ENCODE data around the gene TPSB2. TPM values are rescaled to one million over a fixed set of nuclear protein-coding genes. Genes with fewer than 3 reads are reported as not detected.

TPSB2 gene
- polyA plus RNA-seq, 2 donors, result 5.7 to 37.8 TPM

DNA sequence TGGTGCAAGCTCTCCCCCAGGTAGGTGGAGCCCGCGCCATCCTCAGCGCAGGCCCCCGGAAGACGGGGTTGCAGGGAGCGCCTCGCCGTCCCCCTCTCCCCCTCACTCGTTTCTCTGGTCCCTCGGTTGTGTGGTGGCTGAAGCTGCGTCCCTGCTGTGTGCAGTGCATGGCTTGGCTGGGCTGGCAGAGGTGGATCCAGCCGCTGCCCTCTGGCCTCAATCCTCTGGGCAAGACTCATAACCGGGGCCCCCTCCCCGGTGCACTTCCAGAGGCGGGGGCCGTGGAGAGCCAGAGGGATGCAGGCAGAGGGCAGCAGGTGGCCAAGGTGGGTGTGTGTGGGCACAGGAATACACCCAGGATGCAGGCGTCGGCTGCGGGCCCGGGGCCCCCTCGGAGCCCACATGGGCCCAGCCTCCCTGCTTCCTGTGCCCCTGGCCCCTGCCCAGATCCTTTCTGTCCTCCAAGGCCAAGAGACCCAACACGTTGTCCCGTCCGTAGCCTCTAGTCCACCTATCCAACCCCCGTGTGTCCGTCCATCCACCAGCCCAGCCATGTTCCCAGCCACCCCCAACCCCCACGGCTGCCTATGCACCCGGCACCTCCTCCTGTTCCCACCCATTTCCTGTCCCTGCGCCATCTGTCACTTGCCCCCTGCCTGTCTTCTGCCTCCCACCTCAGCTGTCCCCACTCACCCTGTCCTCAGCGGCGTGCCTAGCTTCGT is 14.2 kb downstream of the TPSB2 start:
- H3K4me3 ChIP-seq (ENCODE audit: low read depth in 1 of 2, low read length in 2 of 2), result no peak overlapping the region
- no peaks in the 10 kb centered on the region for H3K9me3 ChIP-seq (ENCODE audit: control insufficient read depth in 2 of 2, insufficient read depth in 1 of 2, low read depth in 1 of 2, low read length in 1 of 2)
- no peak overlapping the region for H3K27ac ChIP-seq (ENCODE audit: low read depth in 2 of 2, low read length in 1 of 2)
- H3K27me3 ChIP-seq (ENCODE audit: control insufficient read depth in 1 of 2, insufficient read depth in 2 of 2, low read length in 2 of 2), result no peaks in the 10 kb centered on the region
- H3K36me3 ChIP-seq (ENCODE audit: control insufficient read depth in 2 of 2, insufficient read depth in 2 of 2, low read length in 1 of 2), result peaks cover 0 to 2% of the 10 kb centered on the region in 2 donors
- 76 to 79% methylated on average over 30 to 32 of the region's 32 CpGs for WGBS, 2 donors
- no peaks in the 10 kb centered on the region for H3K4me1 ChIP-seq (ENCODE audit: control insufficient read depth in 2 of 2, insufficient read depth in 2 of 2, low read length in 1 of 2)

DNA sequence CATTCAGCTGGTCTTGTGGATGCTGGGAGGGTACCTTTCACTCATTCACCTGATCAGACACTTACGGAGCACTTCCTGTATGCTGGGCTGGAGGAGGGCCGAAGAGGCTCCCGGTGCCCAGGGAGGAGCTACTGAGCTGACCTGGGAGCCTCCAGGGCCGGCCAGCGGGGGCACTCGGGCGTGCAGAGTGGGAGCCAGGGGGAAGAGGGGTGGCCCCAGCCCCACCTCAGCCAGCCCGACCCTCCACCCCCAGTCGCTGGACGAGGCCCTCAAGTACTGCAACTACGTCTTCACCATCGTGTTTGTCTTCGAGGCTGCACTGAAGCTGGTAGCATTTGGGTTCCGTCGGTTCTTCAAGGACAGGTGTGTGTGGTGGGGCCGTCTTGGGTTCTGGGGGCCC is 15.3 kb downstream of the TPSB2 start:
- no peaks in the 10 kb centered on the region for H3K4me1 ChIP-seq (ENCODE audit: control insufficient read depth in 2 of 2, insufficient read depth in 2 of 2, low read length in 1 of 2)
- 79% methylated on average over 16 of the region's 16 CpGs for WGBS, 2 donors
- no peaks in the 10 kb centered on the region for H3K9me3 ChIP-seq (ENCODE audit: control insufficient read depth in 2 of 2, insufficient read depth in 1 of 2, low read depth in 1 of 2, low read length in 1 of 2)
- no peak overlapping the region for H3K4me3 ChIP-seq (ENCODE audit: low read depth in 1 of 2, low read length in 2 of 2)
- H3K27ac ChIP-seq (ENCODE audit: low read depth in 2 of 2, low read length in 1 of 2), result no peak overlapping the region
- no peaks in the 10 kb centered on the region for H3K27me3 ChIP-seq (ENCODE audit: control insufficient read depth in 1 of 2, insufficient read depth in 2 of 2, low read length in 2 of 2)
- H3K36me3 ChIP-seq (ENCODE audit: control insufficient read depth in 2 of 2, insufficient read depth in 2 of 2, low read length in 1 of 2), result peaks cover 0 to 2% of the 10 kb centered on the region in 2 donors

DNA sequence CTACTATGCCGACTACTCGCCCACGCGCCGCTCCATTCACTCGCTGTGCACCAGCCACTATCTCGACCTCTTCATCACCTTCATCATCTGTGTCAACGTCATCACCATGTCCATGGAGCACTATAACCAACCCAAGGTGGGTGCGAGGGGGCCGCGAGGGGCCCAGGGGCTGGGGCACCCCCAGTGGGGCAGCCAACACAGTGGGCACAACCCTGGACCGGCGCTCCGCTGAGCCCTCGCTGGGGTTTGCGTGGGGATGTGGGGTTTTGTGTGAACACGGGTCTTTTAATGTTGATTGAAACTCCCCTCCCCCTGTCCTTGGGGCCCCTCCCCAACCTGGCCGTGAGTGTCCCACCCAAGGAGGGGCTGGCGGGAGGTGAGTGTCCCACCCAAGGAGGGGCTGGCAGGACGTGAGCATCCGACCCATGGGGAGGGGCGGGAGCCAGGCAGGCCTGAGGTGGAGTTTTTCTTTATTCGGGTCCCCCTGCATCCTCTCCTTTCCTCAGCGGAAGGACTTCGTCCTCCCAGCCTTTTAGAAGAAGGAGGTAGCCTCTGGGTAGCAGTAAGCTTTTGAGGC is 16.1 kb downstream of the TPSB2 start:
- Histone ChIP-seq H3K36me3 (ENCODE audit: control insufficient read depth in 2 of 2, insufficient read depth in 2 of 2, low read length in 1 of 2) (peaks cover 0 to 2% of the 10 kb centered on the region in 2 donors), H3K4me1 (ENCODE audit: control insufficient read depth in 2 of 2, insufficient read depth in 2 of 2, low read length in 1 of 2) (no peaks in the 10 kb centered on the region), H3K4me3 (ENCODE audit: low read depth in 1 of 2, low read length in 2 of 2) (no peak overlapping the region), H3K27me3 (ENCODE audit: control insufficient read depth in 1 of 2, insufficient read depth in 2 of 2, low read length in 2 of 2) (no peaks in the 10 kb centered on the region), H3K27ac (ENCODE audit: low read depth in 2 of 2, low read length in 1 of 2) (no peak overlapping the region), H3K9me3 (ENCODE audit: control insufficient read depth in 2 of 2, insufficient read depth in 1 of 2, low read depth in 1 of 2, low read length in 1 of 2) (no peaks in the 10 kb centered on the region)
- 80 to 83% methylated on average over 25 of the region's 25 CpGs for WGBS, 2 donors

DNA sequence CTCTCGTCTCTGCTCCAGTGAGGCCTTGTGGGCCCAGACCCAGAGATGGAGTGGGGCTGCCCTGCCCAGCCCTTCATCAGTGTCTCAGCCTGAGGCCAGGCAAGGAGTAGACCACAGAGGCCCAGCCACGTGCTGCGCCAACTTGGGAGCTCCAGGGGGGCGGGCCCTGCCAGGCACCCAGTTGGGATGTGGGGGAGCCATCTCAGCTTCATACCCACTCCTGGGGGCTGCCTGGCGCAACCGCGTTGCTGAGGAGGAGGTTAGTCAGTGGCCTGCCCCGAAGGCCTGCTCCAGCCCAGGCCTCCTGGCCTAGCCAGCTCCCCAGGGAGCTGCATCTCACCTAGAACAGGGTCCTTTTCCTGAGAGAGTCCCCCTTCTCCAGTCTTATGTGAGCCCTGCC is 16.8 kb downstream of the TPSB2 start:
- WGBS, 2 donors, result 77 to 78% methylated on average over 8 of the region's 8 CpGs
- Histone ChIP-seq H3K27me3 (ENCODE audit: control insufficient read depth in 1 of 2, insufficient read depth in 2 of 2, low read length in 2 of 2) (no peaks in the 10 kb centered on the region), H3K27ac (ENCODE audit: low read depth in 2 of 2, low read length in 1 of 2) (no peak overlapping the region), H3K9me3 (ENCODE audit: control insufficient read depth in 2 of 2, insufficient read depth in 1 of 2, low read depth in 1 of 2, low read length in 1 of 2) (no peaks in the 10 kb centered on the region), H3K4me3 (ENCODE audit: low read depth in 1 of 2, low read length in 2 of 2) (no peak overlapping the region), H3K4me1 (ENCODE audit: control insufficient read depth in 2 of 2, insufficient read depth in 2 of 2, low read length in 1 of 2) (no peaks in the 10 kb centered on the region), H3K36me3 (ENCODE audit: control insufficient read depth in 2 of 2, insufficient read depth in 2 of 2, low read length in 1 of 2) (peaks cover 0 to 2% of the 10 kb centered on the region in 2 donors)

DNA sequence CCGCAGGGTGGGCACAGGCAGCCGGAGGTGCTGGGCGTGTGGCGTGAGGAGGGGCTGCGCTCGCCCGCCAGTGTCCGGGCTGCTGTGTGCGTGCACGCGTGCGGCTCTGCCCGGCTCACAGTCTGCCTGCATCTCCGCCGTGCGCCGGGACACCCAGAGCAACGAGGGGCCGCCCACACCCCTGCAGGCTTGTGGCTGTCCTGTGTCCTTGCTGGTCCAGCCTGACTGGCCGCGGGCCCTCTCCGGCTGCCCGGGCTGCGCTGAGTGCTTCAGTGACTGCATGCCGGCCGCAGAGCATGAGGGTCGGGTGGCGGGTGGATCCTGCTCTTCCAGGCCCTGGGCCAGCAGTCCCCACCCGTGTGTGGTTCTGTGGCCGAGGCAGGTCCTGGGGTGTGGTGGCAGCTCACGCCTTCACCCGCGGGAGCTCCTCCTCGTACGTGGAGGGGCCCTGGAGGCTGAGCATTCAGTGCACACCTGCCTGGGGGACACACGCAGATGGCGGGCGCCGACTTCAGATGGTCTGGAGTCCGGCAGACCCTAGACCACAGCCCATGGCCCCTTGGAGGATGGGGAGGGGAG is 17.3 kb downstream of the TPSB2 start:
- H3K4me1 ChIP-seq (ENCODE audit: control insufficient read depth in 2 of 2, insufficient read depth in 2 of 2, low read length in 1 of 2), result no peaks in the 10 kb centered on the region
- WGBS, 2 donors, result 86 to 87% methylated on average over 36 to 40 of the region's 40 CpGs

DNA sequence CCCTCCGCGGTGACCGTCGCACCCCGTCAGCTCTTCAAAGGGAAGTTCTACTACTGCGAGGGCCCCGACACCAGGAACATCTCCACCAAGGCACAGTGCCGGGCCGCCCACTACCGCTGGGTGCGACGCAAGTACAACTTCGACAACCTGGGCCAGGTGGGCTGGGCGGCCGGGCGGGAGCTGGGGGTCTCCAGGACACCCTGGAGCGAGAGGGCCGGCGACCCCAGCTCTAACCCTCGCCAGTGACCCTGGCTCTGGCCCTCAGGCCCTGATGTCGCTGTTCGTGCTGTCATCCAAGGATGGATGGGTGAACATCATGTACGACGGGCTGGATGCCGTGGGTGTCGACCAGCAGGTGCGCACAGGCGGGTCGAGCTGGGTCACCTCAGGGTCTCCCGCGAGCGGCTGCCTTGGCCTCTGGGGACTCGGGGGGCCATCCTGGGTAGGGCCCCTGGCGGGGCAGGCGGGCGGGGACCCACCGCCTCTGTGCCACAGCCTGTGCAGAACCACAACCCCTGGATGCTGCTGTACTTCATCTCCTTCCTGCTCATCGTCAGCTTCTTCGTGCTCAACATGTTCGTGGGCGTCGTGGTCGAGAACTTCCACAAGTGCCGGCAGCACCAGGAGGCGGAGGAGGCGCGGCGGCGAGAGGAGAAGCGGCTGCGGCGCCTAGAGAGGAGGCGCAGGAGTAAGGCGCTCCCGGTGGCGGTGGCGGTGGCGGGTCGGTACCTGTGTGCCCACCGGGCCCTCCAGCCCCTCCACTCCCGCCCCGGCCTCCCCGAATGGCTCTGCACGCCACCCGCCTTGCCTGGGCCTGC is 18.3 kb downstream of the TPSB2 start:
- Histone ChIP-seq H3K27me3 (ENCODE audit: control insufficient read depth in 1 of 2, insufficient read depth in 2 of 2, low read length in 2 of 2) (no peaks in the 10 kb centered on the region), H3K27ac (ENCODE audit: low read depth in 2 of 2, low read length in 1 of 2) (no peak overlapping the region), H3K9me3 (ENCODE audit: control insufficient read depth in 2 of 2, insufficient read depth in 1 of 2, low read depth in 1 of 2, low read length in 1 of 2) (no peaks in the 10 kb centered on the region), H3K4me3 (ENCODE audit: low read depth in 1 of 2, low read length in 2 of 2) (no peak overlapping the region), H3K36me3 (ENCODE audit: control insufficient read depth in 2 of 2, insufficient read depth in 2 of 2, low read length in 1 of 2) (peaks cover 0 to 2% of the 10 kb centered on the region in 2 donors), H3K4me1 (ENCODE audit: control insufficient read depth in 2 of 2, insufficient read depth in 2 of 2, low read length in 1 of 2) (no peaks in the 10 kb centered on the region)
- WGBS, 2 donors, result 90 to 91% methylated on average over 58 to 65 of the region's 65 CpGs

More for the DNA sequence above, 17.3 kb downstream of the TPSB2 start:
- H3K4me3 ChIP-seq (ENCODE audit: low read depth in 1 of 2, low read length in 2 of 2), result no peak overlapping the region
- H3K36me3 ChIP-seq (ENCODE audit: control insufficient read depth in 2 of 2, insufficient read depth in 2 of 2, low read length in 1 of 2), result peaks cover 0 to 2% of the 10 kb centered on the region in 2 donors
- H3K27ac ChIP-seq (ENCODE audit: low read depth in 2 of 2, low read length in 1 of 2), result no peak overlapping the region
- H3K27me3 ChIP-seq (ENCODE audit: control insufficient read depth in 1 of 2, insufficient read depth in 2 of 2, low read length in 2 of 2), result no peaks in the 10 kb centered on the region
- no peaks in the 10 kb centered on the region for H3K9me3 ChIP-seq (ENCODE audit: control insufficient read depth in 2 of 2, insufficient read depth in 1 of 2, low read depth in 1 of 2, low read length in 1 of 2)

DNA sequence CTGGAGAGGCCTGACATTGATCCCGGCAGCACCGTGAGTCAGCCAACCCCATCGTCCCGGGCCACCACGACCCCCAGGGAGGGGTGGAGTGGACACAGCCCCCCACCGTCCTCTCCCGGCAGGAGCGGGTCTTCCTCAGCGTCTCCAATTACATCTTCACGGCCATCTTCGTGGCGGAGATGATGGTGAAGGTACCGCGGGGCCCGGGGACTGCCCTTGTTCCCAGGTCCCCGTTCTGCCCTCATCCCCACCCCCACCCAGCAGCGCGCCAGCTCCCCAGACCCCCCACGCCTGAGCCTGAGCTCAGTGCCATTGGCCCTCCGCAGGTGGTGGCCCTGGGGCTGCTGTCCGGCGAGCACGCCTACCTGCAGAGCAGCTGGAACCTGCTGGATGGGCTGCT is 19.5 kb downstream of the TPSB2 start:
- no peaks in the 10 kb centered on the region for H3K9me3 ChIP-seq (ENCODE audit: control insufficient read depth in 2 of 2, insufficient read depth in 1 of 2, low read depth in 1 of 2, low read length in 1 of 2)
- H3K4me3 ChIP-seq (ENCODE audit: low read depth in 1 of 2, low read length in 2 of 2), result no peak overlapping the region
- no peaks in the 10 kb centered on the region for H3K27me3 ChIP-seq (ENCODE audit: control insufficient read depth in 1 of 2, insufficient read depth in 2 of 2, low read length in 2 of 2)
- 81 to 84% methylated on average over 23 of the region's 23 CpGs for WGBS, 2 donors
- H3K27ac ChIP-seq (ENCODE audit: low read depth in 2 of 2, low read length in 1 of 2), result no peak overlapping the region
- peaks cover 0 to 2% of the 10 kb centered on the region in 2 donors for H3K36me3 ChIP-seq (ENCODE audit: control insufficient read depth in 2 of 2, insufficient read depth in 2 of 2, low read length in 1 of 2)
- no peaks in the 10 kb centered on the region for H3K4me1 ChIP-seq (ENCODE audit: control insufficient read depth in 2 of 2, insufficient read depth in 2 of 2, low read length in 1 of 2)

DNA sequence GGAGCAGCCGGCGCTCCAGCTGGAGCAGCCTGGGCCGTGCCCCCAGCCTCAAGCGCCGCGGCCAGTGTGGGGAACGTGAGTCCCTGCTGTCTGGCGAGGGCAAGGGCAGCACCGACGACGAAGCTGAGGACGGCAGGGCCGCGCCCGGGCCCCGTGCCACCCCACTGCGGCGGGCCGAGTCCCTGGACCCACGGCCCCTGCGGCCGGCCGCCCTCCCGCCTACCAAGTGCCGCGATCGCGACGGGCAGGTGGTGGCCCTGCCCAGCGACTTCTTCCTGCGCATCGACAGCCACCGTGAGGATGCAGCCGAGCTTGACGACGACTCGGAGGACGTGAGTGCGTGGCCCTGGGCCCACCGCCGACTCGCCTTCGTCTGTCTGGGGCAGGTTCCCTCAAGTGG is 20.9 kb downstream of the TPSB2 start:
- Histone ChIP-seq H3K36me3 (ENCODE audit: control insufficient read depth in 2 of 2, insufficient read depth in 2 of 2, low read length in 1 of 2) (peaks cover 0 to 2% of the 10 kb centered on the region in 2 donors), H3K9me3 (ENCODE audit: control insufficient read depth in 2 of 2, insufficient read depth in 1 of 2, low read depth in 1 of 2, low read length in 1 of 2) (no peaks in the 10 kb centered on the region), H3K27me3 (ENCODE audit: control insufficient read depth in 1 of 2, insufficient read depth in 2 of 2, low read length in 2 of 2) (no peaks in the 10 kb centered on the region), H3K4me1 (ENCODE audit: control insufficient read depth in 2 of 2, insufficient read depth in 2 of 2, low read length in 1 of 2) (no peaks in the 10 kb centered on the region), H3K4me3 (ENCODE audit: low read depth in 1 of 2, low read length in 2 of 2) (no peak overlapping the region), H3K27ac (ENCODE audit: low read depth in 2 of 2, low read length in 1 of 2) (no peak overlapping the region)
- 92% methylated on average over 32 to 43 of the region's 43 CpGs for WGBS, 2 donors

DNA sequence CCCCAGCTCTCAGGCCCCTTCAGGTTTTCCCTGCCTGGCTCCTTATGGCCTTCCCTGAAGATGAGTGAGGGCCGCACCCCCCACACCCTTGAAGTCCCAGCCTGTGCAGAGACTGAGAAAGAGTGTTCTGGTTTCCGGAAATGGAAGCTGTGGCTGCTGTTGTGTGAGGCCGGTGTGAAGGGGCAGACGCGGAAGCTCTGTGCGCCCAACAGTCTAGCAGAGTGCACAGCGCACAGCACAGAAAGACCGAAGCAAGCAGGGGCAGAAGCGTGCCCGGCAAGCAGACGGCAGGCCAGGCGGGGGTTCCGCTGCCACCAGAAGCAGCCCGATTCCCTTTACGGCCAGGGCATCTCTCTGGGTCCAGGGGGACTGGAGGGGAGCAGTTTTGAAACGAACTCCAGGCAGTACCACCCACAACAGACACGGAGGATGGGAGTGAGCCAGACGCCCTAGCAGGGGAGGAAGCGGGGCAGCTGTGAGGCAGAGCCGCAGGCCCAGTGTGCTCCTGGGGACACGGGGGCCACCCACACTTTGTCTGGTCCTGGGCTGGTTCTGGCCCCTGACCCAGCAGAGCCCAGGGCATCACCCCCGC is 21.6 kb downstream of the TPSB2 start:
- WGBS, 2 donors, result 79 to 80% methylated on average over 21 to 22 of the region's 22 CpGs
- H3K27me3 ChIP-seq (ENCODE audit: control insufficient read depth in 1 of 2, insufficient read depth in 2 of 2, low read length in 2 of 2), result no peaks in the 10 kb centered on the region

More for the DNA sequence above, 21.6 kb downstream of the TPSB2 start:
- Histone ChIP-seq H3K4me1 (ENCODE audit: control insufficient read depth in 2 of 2, insufficient read depth in 2 of 2, low read length in 1 of 2) (no peaks in the 10 kb centered on the region), H3K27ac (ENCODE audit: low read depth in 2 of 2, low read length in 1 of 2) (no peak overlapping the region), H3K36me3 (ENCODE audit: control insufficient read depth in 2 of 2, insufficient read depth in 2 of 2, low read length in 1 of 2) (peaks cover 0 to 2% of the 10 kb centered on the region in 2 donors), H3K4me3 (ENCODE audit: low read depth in 1 of 2, low read length in 2 of 2) (no peak overlapping the region), H3K9me3 (ENCODE audit: control insufficient read depth in 2 of 2, insufficient read depth in 1 of 2, low read depth in 1 of 2, low read length in 1 of 2) (no peaks in the 10 kb centered on the region)

All from esophagus (tissue), 2 donors.